Measurements from ENCODE around the gene CTSE.
A peak's percentile ranks its signal among the peaks of the same experiment; 100 is the strongest.
"Not testable (repeated sequence)": the region's sequence is repeated elsewhere in the genome, so short reads cannot be mapped to it uniquely, and the experiment has no call there.

The CTSE gene

DNA sequence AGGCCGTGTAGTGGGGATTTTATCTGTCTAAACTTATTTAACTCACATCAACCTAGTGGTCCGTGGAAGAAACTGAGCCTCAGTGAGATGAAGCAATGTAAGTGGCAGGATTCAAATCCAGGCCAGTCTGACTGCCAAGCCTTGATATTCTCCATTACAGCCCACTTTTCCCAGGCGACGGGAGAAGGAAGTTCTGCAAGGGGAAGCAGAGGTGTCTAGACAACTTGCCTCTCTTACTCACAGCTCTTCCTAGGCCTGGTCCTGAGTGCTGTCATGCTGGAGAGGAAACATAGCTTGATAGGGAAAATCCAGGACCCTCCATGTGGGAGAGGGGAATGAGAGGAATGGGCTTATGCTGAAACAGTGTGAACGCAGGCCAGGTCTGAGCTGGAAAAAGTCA lies 9.1 kb downstream of the CTSE start:
- DNase-seq (ENCODE audit: low spot score), result no peak

DNA sequence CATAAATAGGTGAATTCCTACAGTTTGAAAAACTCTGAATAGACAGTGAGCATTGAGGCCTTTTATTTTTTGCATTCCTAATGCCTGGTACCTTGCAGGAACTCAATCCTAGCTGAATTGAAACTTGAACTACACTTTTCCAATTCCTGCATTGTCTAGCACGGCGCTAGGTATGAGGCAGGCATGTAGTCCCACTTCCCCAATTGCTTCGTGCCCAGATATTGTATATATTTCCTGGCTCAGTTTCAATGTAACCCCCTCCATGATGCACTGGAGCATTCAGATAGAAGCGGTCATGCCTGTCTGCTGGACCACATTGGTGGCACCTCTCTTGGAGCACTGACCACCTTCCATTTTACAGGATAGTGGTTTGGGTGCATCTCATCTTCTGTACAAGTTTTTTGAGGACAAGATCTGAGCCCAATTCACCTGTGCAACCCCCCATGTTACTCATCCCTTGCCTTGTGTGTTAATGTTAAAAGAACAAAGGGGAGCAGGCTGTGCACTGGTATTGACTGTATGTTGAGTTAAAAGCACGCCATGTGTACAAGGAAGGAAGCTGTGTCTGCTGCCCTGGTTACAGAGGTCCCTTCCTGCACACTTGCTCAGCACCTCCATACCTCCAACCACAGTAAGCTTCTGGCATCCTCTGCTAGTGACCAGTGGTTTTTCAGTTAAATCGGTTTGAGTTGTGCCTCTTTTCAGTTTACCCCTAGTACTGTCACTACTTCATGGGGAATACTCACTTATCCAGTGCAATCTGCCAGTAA lies 10.5 kb downstream of the CTSE start:
- no peak for DNase-seq (ENCODE audit: low spot score)

DNA sequence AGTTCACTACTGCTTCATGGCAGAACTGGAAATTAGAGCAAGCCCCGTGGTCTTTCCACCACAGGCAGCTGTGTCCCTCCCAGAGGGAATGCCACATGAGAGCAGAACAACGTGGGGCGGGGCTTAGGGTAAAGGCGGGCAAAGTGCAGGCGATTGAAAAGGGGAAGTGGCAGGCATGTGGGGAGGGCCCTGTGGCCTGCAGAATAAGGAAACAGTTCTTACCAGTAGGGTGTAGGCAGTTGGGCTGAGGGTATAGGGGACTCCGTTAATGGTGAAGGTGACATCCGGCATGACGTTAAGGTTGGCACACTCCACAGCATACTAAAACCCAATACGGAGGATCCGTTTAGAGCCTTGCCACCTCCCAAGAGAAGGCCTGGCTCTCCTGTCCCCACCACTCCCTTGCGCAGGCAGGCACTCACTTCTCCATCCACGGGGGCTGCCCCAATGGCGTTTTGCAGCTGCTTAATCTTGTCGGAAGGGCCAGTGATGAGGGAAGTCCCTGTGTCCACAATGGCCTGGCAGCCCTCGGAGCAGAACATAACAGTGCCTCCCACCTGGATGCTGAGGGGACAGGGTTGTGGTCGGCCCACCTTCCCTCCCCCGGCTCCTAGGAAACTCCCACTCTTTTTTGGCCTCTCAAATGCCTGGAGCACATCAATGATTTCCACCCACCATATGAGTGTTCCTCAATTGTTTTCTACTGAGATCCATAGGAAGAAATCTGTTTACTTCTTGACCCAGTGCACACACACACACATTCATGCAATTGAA lies 11.4 kb downstream of the CTSE start:
- DNase-seq (ENCODE audit: low spot score), result peak; percentile 19

DNA sequence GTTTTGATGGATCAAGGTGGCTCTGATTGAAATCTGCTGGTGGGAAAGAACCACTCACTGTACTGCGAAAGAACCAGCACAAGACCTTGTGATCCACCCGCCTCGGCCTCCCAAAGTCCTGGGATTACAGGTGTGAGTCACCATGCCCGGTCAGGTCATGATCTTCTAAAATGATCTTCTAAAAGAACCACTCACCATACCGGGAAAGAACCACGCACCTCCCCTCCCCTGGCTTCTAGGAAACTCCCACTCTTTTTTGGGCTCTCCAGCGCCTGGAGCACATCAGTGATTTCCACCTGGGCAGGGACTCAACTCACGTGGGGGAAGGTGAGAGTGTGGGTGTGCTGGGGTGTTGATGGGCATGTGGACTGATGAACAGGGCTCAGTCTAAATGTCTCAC lies 12.6 kb downstream of the CTSE start:
- DNase-seq (ENCODE audit: low spot score), result no peak

DNA sequence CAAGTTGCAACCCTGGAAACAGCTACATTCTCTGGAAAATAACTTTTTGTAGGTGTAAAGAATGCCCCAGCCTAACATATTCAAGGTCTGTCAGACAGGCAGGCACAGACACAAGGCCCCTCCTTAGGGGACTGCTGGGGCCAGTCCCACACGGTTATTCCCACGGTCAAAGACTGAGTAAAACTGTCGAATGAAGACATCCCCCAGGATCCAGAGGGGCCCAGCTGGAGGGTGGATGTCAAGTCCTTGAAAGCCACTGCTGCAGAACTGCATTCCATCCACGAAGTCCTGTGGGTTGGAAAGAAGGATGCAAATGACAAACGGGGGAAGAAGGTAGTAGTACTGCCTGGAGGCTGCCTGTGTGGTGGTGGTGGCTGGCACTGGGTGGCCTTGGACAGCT lies 13.6 kb downstream of the CTSE start:
- DNase-seq (ENCODE audit: low spot score), result no peak

DNA sequence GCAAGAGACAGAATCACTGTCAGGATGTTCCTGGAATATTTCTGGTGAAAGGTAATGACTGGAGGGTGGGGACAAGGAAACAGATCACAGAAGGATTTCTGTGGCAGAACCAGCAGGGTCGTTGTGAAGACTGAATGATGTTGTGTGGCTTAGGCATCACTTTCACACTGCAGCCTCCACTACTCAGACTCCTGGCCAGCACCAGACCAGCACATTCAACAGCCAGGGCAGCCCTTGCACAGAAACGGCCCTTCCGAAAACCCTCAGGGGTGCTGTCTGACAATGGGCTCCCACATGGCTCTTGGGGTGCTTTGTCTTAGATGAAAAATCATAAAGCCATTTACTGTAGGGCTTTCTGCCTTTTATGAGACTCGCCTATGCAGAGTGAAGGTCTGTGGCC lies 16.7 kb downstream of the CTSE start:
- DNase-seq (ENCODE audit: low spot score), result no peak

DNA sequence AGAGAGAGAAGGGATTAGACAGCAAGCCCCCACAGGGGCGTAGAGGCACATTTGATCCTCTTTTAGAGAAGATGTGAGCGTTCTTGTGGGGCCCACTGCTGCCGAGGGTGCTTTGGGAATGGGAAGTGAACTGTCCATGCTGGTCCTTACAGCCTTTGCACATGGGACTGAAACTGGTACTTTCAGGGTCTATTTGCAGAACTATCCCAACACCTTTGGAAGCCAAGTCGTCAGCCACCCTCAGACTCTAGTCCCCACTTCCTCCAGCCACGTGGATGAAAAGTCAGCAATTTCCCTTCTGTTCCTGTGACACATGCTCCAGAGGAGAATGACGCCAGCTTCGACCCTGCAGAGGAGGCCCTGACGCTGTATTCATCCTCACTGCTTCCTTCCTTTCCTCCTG lies 17.9 kb downstream of the CTSE start:
- no peak for DNase-seq (ENCODE audit: low spot score)

DNA sequence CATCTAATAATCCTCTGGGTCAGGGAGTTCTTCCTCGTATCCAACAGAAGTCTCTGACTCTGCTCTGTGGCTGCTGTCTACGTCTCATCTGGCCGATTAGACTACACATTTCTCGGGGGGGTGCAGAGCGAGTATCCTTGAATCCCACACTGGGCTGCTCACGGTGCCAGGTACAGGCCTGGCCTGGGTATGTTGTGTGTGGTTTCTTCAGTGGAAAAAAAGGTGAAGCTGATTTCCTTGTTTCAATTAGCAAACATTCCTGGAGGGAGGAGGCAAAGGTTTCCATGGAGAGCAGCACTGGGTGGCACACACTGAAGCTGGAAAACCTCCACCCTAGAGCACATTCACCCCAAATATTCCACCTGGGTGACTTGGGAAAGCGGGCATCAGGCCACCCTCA lies 18.5 kb downstream of the CTSE start:
- no peak for DNase-seq (ENCODE audit: low spot score)

DNA sequence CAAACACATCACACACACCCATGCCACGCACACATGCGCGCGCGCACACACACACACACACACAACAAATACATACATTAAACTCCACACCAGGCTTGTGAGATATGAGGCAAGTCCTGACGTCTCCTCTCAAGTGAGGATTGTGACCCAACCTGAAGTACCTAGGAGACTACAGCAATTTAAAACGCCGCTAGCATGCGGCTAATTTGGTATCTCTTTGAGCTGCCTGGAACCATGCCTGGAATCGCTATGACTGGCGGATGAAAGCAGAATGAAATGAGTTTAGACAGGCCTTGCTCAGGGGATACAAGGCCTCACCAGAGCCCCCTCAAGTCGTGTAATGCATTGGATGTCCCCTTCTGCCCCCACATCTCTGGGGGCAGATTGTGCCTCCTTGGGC lies 18.9 kb downstream of the CTSE start:
- DNase-seq (ENCODE audit: low spot score), result no peak

DNA sequence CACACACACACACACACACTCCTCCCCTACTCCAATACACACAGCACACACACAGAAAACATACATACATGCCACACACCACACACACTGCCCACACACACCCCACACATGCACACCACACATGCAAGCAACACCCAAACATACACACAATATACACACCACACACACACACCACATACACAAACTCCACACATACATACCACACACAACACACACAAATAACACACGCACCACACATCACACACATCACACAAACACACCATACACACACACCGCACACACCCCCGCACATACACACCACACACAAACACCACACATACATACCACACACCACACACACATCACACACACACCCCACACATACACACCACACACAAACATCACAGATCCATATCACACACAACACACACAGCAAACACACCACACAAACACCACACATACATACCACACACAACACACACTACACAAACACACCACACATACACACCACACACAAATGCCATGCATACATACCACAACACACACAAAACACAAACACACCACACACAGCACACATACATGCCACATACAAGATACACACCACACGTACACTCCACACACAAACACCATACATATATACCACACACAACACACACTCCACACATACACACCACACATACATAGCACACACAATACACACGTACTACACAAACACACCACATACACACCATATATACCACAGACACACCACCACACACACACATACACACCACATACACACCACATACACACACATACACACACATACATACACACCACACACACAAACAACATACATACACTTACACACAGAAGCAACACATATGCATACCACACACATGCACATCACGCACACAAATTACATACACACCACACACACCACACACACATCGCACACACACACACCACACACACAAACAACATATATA lies 19.6 kb downstream of the CTSE start:
- DNase-seq (ENCODE audit: low spot score), result no peak

DNA sequence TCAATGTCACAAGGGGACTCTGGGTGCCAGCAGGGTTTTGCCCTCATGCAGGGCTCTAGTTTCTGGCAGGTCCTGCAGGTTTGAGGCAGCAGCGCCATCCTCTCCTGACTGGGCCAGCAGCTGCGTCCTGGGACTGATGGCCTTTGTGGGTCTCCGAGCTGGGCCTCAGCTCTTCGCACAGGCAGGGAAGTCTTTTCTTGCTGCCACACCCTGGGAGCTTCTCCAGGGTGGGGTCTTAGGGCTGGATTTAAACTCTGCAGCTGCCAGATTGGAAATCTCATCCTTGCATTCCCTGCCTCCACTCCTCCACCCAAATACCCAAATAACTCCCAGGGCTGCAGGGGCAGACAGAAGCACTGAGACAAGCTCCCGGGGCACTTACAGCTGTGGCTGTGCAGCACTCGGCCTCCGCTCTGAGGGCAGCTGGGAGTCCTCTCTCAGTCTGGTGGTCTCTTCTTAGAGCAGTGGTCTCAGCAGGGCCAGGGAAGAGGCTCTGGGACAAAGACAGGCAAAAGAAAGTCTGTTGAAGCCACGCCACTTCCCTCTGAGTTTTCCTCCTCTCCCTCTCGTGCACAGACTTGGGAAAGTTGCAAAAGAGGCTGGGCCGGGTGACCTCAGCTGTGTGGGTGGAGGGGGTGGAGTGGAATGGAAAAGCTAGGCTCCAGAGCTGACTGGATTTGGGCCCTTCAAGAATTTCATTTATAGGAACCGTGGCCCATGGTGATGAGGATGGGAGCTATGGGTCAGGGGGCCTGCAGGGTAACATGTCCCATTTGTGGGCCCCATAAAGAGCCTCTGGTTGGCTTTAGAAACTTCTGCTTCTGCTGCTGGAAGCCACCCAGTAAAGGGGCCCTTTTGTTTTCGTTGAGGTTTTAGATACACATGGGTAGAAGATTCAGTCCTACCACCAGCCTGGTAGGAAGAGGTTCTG lies 20.6 kb downstream of the CTSE start, which contains the start of gene RAB7B:
Gene RAB7B (minus strand): TSS at position 525 of the 931 bp plus-strand sequence. CDS start 9,260 bp downstream, outside the sequence.
- DNase-seq (ENCODE audit: low spot score), result no peak

DNA sequence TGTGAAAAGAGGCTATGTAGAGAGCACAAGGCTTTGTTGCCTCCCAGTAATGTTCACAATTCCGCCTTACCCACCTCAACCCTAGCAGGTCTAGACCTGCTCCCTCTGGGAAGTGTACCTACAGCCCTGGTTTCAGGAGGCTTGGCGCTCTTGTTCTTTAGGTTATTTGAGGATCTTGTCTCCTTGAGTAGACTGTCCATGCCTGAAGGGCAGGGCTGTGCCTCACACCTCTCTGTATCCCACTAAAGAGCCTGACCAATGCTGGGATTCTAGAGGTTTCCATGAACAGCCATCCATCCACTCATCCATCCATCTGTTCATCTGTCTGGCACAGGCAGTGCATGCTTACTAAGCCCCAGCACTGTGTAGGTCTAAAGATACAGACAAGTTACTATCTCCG lies 21.5 kb downstream of the CTSE start:
- no peak for DNase-seq (ENCODE audit: low spot score)

DNA sequence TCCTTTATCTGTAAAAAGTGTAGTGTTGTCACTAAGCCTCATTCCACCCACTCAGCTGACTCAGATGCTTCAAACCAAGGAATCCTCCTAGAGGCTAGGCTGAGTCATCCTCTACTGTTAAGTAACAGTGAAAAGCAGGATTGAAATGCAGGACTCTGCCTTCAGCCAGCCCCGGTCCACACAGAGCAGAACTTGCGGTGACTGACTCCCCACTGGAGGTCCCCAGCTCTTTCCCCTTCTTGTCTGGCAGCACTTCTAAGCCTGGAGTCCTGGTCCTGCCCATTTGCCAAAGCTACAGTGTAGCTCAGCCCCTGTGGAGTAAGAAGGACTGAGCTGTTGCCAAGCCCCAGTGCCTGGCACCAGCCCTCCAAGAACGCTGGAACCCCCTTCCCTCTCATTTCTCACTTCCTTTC lies 22.2 kb downstream of the CTSE start:
- DNase-seq (ENCODE audit: low spot score), result no peak

DNA sequence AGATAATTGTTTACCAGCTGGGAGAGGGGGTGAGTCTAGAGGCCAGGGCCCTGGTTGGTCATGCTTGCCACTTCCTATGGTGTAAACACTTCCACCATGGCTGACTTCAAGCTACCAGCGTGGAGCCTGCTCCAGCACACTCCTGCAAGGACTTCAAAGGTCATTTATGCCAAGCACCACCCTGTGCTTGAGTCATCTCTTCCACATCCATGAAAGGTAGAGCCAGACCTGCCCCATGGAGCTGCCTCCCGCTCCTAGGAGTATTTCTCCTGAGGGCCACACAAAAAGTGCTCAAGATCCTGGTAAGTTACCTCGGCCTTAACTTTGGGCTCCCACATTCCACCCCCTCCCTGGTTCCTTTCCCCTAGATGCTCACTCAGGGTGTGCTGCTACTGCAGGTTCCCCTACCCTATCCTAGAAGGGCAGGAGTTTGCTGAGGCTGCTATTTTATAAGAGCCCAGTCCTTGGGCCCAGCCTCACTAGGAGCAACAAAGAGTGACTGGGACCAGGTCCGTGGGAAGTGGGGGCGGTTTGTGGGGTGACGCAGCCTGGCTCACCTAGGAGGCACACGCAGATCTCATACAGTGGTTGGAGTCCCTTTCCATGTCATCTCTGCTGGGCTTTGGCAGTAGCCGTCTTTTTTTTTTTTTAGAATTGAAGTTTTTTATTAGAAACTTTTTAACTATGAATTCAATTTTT lies 22.9 kb downstream of the CTSE start:
- DNase-seq (ENCODE audit: low spot score), result no peak

DNA sequence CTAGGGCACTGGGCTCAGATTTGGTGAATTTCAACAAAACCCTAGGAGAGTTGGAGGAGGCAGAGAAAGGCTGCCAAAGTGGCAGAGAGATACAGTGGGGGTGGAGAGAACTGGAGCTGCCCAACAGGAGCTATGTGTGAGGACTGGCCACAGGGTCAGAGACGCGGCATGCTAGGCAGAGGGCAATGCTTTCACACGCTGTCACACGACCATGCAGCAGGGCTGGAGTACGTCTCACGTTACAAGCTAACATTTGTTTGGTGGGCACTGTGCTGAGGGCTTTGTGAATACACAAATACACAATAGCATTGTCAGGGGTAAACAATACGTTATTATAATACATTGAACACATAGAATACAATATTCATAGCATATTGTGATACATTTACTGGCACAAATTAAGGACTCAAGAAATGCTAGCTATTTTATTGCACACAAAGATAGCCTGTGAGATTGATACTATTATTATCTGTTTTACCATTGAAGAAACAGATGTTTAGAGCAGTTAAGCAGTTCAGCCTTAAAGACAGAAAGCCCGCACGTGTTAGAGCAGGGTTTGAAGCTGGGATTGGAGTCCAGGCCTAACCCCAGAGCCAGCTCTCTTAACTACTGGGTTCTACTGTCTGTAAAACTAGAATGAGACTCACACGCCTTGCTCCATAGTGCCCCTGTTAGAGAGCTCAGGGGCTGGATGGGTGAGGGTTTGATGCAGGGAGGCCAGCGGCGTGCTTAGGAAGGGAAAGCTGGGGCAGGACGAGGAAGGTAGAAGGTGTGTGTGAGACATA lies 25.0 kb downstream of the CTSE start:
- no peak for DNase-seq (ENCODE audit: low spot score)

DNA sequence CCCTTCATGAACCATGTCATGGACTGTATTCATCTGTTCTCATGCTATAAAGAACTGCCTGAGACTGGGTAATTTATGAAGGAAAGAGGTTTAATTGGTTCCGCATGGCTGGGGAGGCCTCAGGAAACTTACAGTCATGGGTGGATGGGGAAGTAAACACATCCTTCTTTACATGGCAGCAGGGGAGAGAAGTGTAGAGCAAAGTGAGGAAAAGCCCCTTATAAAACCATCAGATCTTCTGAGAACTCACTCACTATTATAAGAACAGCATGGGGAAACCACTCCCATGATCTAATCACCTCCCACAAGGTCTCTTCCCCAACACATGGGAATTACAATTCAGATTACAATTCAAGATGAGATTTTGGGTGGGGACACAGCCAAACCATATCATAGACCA lies 27.1 kb downstream of the CTSE start:
- not testable (repeated sequence) for DNase-seq (ENCODE audit: low spot score)

DNA sequence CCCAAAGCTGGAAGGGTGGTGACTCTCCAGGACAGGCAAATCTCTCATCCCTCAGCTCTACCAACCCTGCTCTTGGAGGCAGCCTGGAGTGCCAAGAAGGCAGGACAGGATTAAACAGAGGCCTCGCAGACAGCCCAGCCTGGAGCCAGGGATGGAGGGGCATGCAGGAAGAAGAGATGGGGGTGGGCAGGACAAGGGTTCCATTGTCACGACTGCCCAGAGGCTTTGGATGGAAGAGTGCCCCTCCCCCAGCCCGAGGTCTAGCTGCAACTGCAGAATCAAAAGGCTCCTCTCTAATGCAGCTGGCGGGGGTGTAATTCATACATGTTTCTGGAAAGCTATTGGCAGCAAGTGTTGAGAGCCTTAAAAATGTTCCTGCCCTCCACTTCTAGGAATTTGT lies 29.3 kb downstream of the CTSE start:
- no peak for DNase-seq (ENCODE audit: low spot score)

DNA sequence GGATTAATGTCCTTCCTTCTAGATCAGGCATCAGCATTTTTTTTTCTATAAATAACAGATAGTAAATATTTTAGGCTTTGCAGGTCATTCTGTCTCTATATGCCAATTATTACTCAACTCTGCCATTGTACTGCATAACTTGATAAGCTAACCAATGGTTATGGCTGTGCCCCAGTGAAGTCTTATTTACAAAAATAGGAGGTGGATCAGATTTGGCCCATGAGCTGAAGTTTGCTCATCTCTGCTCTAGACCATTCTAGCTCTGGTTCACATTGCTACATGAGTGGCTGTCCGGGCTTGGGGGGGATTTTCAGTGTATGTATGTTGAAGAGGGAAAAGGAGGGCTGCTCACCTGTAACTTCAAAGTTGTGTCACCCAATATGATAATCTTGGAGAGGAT lies 30.6 kb downstream of the CTSE start:
- DNase-seq (ENCODE audit: low spot score), result no peak

DNA sequence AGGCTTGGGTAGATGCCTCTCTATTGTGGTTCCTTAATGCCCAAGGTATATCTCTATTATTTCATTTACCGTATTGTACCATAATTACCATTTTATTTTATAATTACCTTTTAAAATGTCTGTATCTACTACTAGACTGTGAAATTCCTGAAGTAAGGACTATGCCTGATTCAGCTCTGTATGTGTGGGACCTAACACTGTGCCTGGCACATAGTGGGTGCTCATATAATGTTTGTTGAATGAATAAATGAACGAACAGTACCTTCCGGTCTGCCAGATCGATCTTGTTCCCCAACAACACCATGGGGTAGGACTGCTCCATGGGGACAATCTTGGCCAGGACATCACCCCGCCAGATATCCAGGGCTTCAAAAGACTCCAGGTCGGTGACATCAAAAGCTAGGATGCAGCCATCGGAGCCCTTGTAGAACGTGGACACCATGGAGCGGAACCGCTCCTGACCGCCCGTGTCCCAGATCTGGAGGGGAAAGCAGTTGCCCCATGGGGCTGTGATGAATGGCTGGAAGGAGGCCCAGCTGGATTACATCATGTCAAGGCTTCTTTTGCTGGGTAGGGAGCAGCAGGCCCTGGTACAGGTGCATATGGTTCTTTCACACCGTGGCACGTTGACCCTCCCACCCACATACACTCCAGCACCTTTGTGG lies 31.3 kb downstream of the CTSE start:
- no peak for DNase-seq (ENCODE audit: low spot score)

Data from CD4-positive, alpha-beta T cell treated with Interleukin-15 for 4 hours (primary cell).